IPS-NIHi11 (cell line): ENCODE data around the gene STK31.
"Not testable (repeated sequence)": the region's sequence is repeated elsewhere in the genome, so short reads cannot be mapped to it uniquely, and the experiment has no call there.

Experiments
- DNase-seq: peaks from one replicate; pipeline ENCODE4 v3.0.0; 2012; ENCODE audit warnings: mixed read lengths, low spot score

STK31 gene

GRCh38 chr7:23791721-23792120, 81.7 kb downstream of the STK31 start:
- no peak for DNase-seq

- DNase-seq = no peak
Observed at GRCh38 chr7:23802720-23803397, 92.8 kb downstream of the STK31 start.

- no peak for DNase-seq
Observed at GRCh38 chr7:23804707-23805106, 94.7 kb downstream of the STK31 start.

GRCh38 chr7:23808421-23808820, 98.4 kb downstream of the STK31 start:
- DNase-seq = no peak

- no peak for DNase-seq
Observed at GRCh38 chr7:23810099-23810498, 100.1 kb downstream of the STK31 start.

GRCh38 chr7:23811540-23811939, 101.5 kb downstream of the STK31 start:
- DNase-seq = no peak

- DNase-seq = not testable (repeated sequence)
Observed at GRCh38 chr7:23828125-23828524, 118.1 kb downstream of the STK31 start.

GRCh38 chr7:23832733-23833132, 122.7 kb downstream of the STK31 start:
- not testable (repeated sequence) for DNase-seq

- DNase-seq = no peak
Observed at GRCh38 chr7:23833405-23833804, 123.4 kb downstream of the STK31 start.

GRCh38 chr7:23844837-23845236, 134.8 kb downstream of the STK31 start:
- peak; percentile 27 for DNase-seq

- no peak for DNase-seq
Observed at GRCh38 chr7:23852135-23852534, 142.1 kb downstream of the STK31 start.

- DNase-seq = no peak
Observed at GRCh38 chr7:23852988-23853387, 143.0 kb downstream of the STK31 start.

GRCh38 chr7:23863209-23863787, 153.3 kb downstream of the STK31 start:
- DNase-seq = peak; percentile 42

GRCh38 chr7:23864973-23865372, 155.0 kb downstream of the STK31 start:
- DNase-seq = no peak

- DNase-seq = no peak
Observed at GRCh38 chr7:23873306-23873705, 163.3 kb downstream of the STK31 start.

GRCh38 chr7:23876526-23876925, 166.5 kb downstream of the STK31 start:
- DNase-seq = not testable (repeated sequence)
